ENCODE measurements around the gene ZNF599. TPM values are rescaled to one million over a fixed set of nuclear protein-coding genes. Genes with fewer than 3 reads are reported as not detected.
"Not testable (repeated sequence)": the region's sequence is repeated elsewhere in the genome, so short reads cannot be mapped to it uniquely, and the experiment has no call there.

Gene ZNF599
- 1.9 and 2.0 TPM in 2 replicates for total RNA-seq

- Mint-ChIP-seq H3K4me1 (ENCODE audit: low read depth) (peaks cover 14% of the 10 kb centered on the region), H3K4me3 (ENCODE audit: low read depth) (peak within 1 kb of the TSS; percentile 88), H3K36me3 (ENCODE audit: low read depth) (peaks cover 32% of the 10 kb centered on the region), H3K27ac (peak within 1 kb of the TSS; percentile 83), H3K27me3 (ENCODE audit: low read depth) (no peaks in the 10 kb centered on the region), H3K9me3 (peaks cover 41% of the 10 kb centered on the region)
- intact Hi-C loops (cut with micrococcal nuclease): loop anchor here (1.0 kb wide), 1 partner anchor 40 kb away; no protein-coding TSS in a partner anchor
- peak; percentile 86 for DNase-seq (ENCODE audit: low spot score)
These were observed at the start of gene ZNF599 for GRCh38 chr19:34772697-34773554. ZNF599 (minus strand) TSS chr19:34773215; CDS start chr19:34772841, 374 bp downstream.

DNA sequence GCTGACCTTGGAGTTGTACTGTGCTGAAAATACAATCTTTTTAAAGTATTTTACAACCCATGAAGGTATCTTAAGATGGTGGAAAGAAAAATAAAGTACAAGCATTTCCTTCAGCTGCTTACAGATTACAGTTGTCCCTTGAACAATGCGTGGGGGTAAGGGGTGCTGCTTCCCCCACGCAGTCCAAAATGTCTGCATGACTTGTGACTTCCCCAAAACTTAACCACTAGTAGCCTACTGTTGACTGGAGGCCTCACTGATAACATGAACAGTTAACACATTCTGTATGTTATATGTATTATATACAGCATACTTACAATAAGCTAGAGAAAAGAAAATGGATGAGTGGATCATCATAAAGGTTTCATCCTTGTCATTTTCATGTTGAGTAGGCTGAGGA, 45.3 kb upstream of the ZNF599 start:
- Mint-ChIP-seq H3K27ac (no peak overlapping the region), H3K27me3 (ENCODE audit: low read depth) (no peaks in the 10 kb centered on the region), H3K9me3 (peaks cover 5% of the 10 kb centered on the region), H3K4me1 (ENCODE audit: low read depth) (no peaks in the 10 kb centered on the region), H3K36me3 (ENCODE audit: low read depth) (no peaks in the 10 kb centered on the region), H3K4me3 (ENCODE audit: low read depth) (no peak overlapping the region)
- no peak for DNase-seq (ENCODE audit: low spot score)
- intact Hi-C loops (cut with micrococcal nuclease): no loop called here

GRCh38 chr19:34816708-34817107, 43.7 kb upstream of the ZNF599 start:
- DNase-seq (ENCODE audit: low spot score): no peak
- Mint-ChIP-seq H3K27me3 (ENCODE audit: low read depth) (no peaks in the 10 kb centered on the region), H3K4me1 (ENCODE audit: low read depth) (no peaks in the 10 kb centered on the region), H3K9me3 (peaks cover 5% of the 10 kb centered on the region), H3K4me3 (ENCODE audit: low read depth) (no peak overlapping the region), H3K27ac (no peak overlapping the region), H3K36me3 (ENCODE audit: low read depth) (no peaks in the 10 kb centered on the region)
- intact Hi-C loops (cut with micrococcal nuclease): no loop called here

- H3K4me1 Mint-ChIP-seq (ENCODE audit: low read depth): no peaks in the 10 kb centered on the region
These were observed 35.6 kb upstream of the ZNF599 start for GRCh38 chr19:34808566-34808965.

DNA sequence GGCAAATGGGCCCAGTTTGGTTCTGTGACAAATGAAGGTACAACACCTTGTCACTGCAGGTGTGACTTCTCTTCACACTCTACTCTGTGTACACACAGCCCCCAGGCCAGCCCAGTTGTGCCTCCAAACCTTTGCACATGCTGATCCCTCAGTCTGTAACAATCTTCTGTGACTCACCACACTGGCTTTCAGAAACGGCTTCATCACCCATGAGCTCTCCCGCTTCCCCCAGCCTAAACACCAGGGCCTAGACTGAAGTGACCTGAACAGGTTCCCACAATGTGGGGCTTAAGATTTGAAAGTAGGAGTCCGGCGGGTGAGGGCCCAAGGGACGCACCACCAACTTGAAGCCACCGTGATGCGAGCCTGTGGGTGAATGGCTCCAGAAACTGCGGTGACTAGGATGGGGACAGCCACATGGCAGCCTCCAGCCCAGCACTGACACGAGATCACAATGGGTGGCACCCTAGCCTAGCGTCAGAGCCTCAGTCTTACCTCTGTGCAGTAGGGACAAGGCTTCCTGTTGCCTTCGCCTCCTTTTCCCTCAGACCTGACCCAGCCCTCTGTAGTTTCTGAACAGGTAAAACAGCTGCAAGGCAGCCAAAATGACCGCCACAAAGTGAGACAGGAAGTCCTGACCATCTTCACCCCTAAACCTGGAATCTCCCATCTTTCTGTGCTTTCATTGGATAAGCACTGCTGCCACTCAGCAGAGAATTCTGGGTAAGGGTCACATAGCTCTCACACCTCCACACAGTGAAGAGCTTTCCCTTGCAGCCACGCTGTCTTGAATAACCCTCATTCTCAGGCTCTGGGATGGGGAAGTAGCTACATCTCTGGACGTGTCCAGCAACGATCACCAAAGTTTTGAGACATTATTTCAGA, 34.2 kb upstream of the ZNF599 start:
- peaks cover 44% of the 10 kb centered on the region for H3K9me3 Mint-ChIP-seq
- no peak overlapping the region for H3K27ac Mint-ChIP-seq
- intact Hi-C loops (cut with micrococcal nuclease): no loop called here
- no peaks in the 10 kb centered on the region for H3K4me1 Mint-ChIP-seq (ENCODE audit: low read depth)
- DNase-seq (ENCODE audit: low spot score): no peak
- H3K27me3 Mint-ChIP-seq (ENCODE audit: low read depth): no peaks in the 10 kb centered on the region
- no peaks in the 10 kb centered on the region for H3K36me3 Mint-ChIP-seq (ENCODE audit: low read depth)
- no peak overlapping the region for H3K4me3 Mint-ChIP-seq (ENCODE audit: low read depth)

More at GRCh38 chr19:34808566-34808965, 35.6 kb upstream of the ZNF599 start:
- H3K27ac Mint-ChIP-seq: no peak overlapping the region
- no peak overlapping the region for H3K4me3 Mint-ChIP-seq (ENCODE audit: low read depth)
- no peak for DNase-seq (ENCODE audit: low spot score)
- H3K9me3 Mint-ChIP-seq: peaks cover 39% of the 10 kb centered on the region
- intact Hi-C loops (cut with micrococcal nuclease): no loop called here
- H3K36me3 Mint-ChIP-seq (ENCODE audit: low read depth): no peaks in the 10 kb centered on the region
- H3K27me3 Mint-ChIP-seq (ENCODE audit: low read depth): no peaks in the 10 kb centered on the region

- Mint-ChIP-seq H3K36me3 (ENCODE audit: low read depth) (no peaks in the 10 kb centered on the region), H3K4me1 (ENCODE audit: low read depth) (no peaks in the 10 kb centered on the region), H3K27me3 (ENCODE audit: low read depth) (no peaks in the 10 kb centered on the region), H3K9me3 (peaks cover 37% of the 10 kb centered on the region), H3K27ac (no peak overlapping the region), H3K4me3 (ENCODE audit: low read depth) (no peak overlapping the region)
- intact Hi-C loops (cut with micrococcal nuclease): no loop called here
- DNase-seq (ENCODE audit: low spot score): no peak
These were observed 31.1 kb upstream of the ZNF599 start for GRCh38 chr19:34804115-34804514.

- H3K4me3 Mint-ChIP-seq (ENCODE audit: low read depth); H3K27me3 Mint-ChIP-seq (ENCODE audit: low read depth); H3K27ac Mint-ChIP-seq; intact Hi-C loops (cut with micrococcal nuclease); H3K36me3 Mint-ChIP-seq (ENCODE audit: low read depth); H3K4me1 Mint-ChIP-seq (ENCODE audit: low read depth); DNase-seq (ENCODE audit: low spot score): not testable (repeated sequence)
- peaks cover 23% of the 10 kb centered on the region for H3K9me3 Mint-ChIP-seq
These were observed 23.9 kb upstream of the ZNF599 start for GRCh38 chr19:34796953-34797352.

- Mint-ChIP-seq H3K4me1 (ENCODE audit: low read depth) (no peaks in the 10 kb centered on the region), H3K36me3 (ENCODE audit: low read depth) (no peaks in the 10 kb centered on the region), H3K27ac (no peak overlapping the region), H3K4me3 (ENCODE audit: low read depth) (no peak overlapping the region), H3K9me3 (peaks cover 19% of the 10 kb centered on the region), H3K27me3 (ENCODE audit: low read depth) (no peaks in the 10 kb centered on the region)
- DNase-seq (ENCODE audit: low spot score): no peak
- intact Hi-C loops (cut with micrococcal nuclease): no loop called here
These were observed 21.3 kb upstream of the ZNF599 start for GRCh38 chr19:34794066-34794960.

- no peaks in the 10 kb centered on the region for H3K27me3 Mint-ChIP-seq (ENCODE audit: low read depth)
- H3K9me3 Mint-ChIP-seq: peaks cover 19% of the 10 kb centered on the region
- intact Hi-C loops (cut with micrococcal nuclease): no loop called here
- no peak for DNase-seq (ENCODE audit: low spot score)
- no peak overlapping the region for H3K4me3 Mint-ChIP-seq (ENCODE audit: low read depth)
- H3K36me3 Mint-ChIP-seq (ENCODE audit: low read depth): no peaks in the 10 kb centered on the region
- no peaks in the 10 kb centered on the region for H3K4me1 Mint-ChIP-seq (ENCODE audit: low read depth)
- no peak overlapping the region for H3K27ac Mint-ChIP-seq
These were observed 20.6 kb upstream of the ZNF599 start for GRCh38 chr19:34793565-34793964.

DNA sequence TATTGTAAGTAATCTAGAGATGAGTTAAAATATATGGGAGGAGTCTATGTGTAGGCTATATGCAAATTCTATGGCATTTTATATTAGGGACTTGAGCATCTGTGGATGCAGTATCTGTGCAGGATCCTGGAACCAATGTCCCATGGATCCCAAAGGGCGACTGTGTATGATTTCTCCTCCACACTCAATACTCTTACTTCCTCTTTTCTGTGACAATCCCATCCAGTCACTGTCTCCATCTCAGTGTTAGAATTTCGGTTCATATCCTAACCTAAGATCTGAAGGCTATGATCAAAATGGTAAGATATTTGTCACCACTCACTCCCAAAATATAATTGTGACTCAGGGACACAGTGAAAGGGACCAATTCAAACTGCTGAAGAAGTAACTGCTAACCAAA, 15.1 kb upstream of the ZNF599 start:
- intact Hi-C loops (cut with micrococcal nuclease): no loop called here

GRCh38 chr19:34787059-34787824, 14.2 kb upstream of the ZNF599 start:
- Mint-ChIP-seq H3K27ac (no peak overlapping the region), H3K36me3 (ENCODE audit: low read depth) (no peaks in the 10 kb centered on the region), H3K4me3 (ENCODE audit: low read depth) (no peak overlapping the region), H3K9me3 (peaks cover 14% of the 10 kb centered on the region), H3K27me3 (ENCODE audit: low read depth) (no peaks in the 10 kb centered on the region), H3K4me1 (ENCODE audit: low read depth) (no peaks in the 10 kb centered on the region)
- intact Hi-C loops (cut with micrococcal nuclease): no loop called here
- DNase-seq (ENCODE audit: low spot score): no peak

More for the DNA sequence above, 15.1 kb upstream of the ZNF599 start:
- Mint-ChIP-seq H3K27ac (no peak overlapping the region), H3K9me3 (peaks cover 16% of the 10 kb centered on the region), H3K27me3 (ENCODE audit: low read depth) (no peaks in the 10 kb centered on the region), H3K4me1 (ENCODE audit: low read depth) (no peaks in the 10 kb centered on the region), H3K36me3 (ENCODE audit: low read depth) (no peaks in the 10 kb centered on the region), H3K4me3 (ENCODE audit: low read depth) (no peak overlapping the region)
- no peak for DNase-seq (ENCODE audit: low spot score)

GRCh38 chr19:34786236-34786635, 13.2 kb upstream of the ZNF599 start:
- no peaks in the 10 kb centered on the region for H3K36me3 Mint-ChIP-seq (ENCODE audit: low read depth)
- no peak overlapping the region for H3K27ac Mint-ChIP-seq
- no peaks in the 10 kb centered on the region for H3K4me1 Mint-ChIP-seq (ENCODE audit: low read depth)
- intact Hi-C loops (cut with micrococcal nuclease): no loop called here
- DNase-seq (ENCODE audit: low spot score): no peak
- H3K4me3 Mint-ChIP-seq (ENCODE audit: low read depth): no peak overlapping the region
- peaks cover 14% of the 10 kb centered on the region for H3K9me3 Mint-ChIP-seq
- no peaks in the 10 kb centered on the region for H3K27me3 Mint-ChIP-seq (ENCODE audit: low read depth)

All from activated T-helper 2 cell treated with anti-CD3 and anti-CD28 coated beads, Interferon-gamma antibody, Interleukin-2, Interleukin-4, amounts not matched to agents 10 μg/mL and 5 μg/mL and 100 μg/mL, durations not matched to agents 14 hours and 24 hours and 36 hours (primary cell).